GM12878 (cell line): ENCODE measurements around the gene TBC1D23. TPM values are rescaled to one million over a fixed set of nuclear protein-coding genes. Genes with fewer than 3 reads are reported as not detected.
A peak's percentile ranks its signal among the peaks of the same experiment; 100 is the strongest.

Experiments
- ATAC-seq: fragments of 200-7000 bp; cut with Tn5 transposase; 3 replicates; pipeline ENCODE4 v1.9.1; 2020; ENCODE audit warnings: mild to moderate bottlenecking, moderate library complexity
- BruUV-seq: library from RNA; stranded (reverse); fragments of 400-500 nt; replicated peaks from 2 replicates; lab custom pipeline; 2021; lab: Mats Ljungman, UMichigan
- CTCF ChIA-PET: fragments of 300-600 bp; sonication (Branson Sonifier 250); formaldehyde crosslinking; extraction: SDS; loops from one replicate; lab custom pipeline; 2021; ENCODE audit warnings: inconsistent platforms; lab: Yijun Ruan, JAX
- POLR2A ChIA-PET: fragments of 350-600 bp; formaldehyde crosslinking; extraction: SDS; loops from one replicate; lab custom pipeline; 2021; ENCODE audit warnings: inconsistent platforms; lab: Charles Lee
- RAD21 ChIA-PET: fragments of 300-600 bp; sonication (Branson Sonifier 250); formaldehyde crosslinking; loops from one replicate; lab custom pipeline; 2023; ENCODE audit warnings: antibody characterized with exemption; ENCODE audit not compliant: unreplicated experiment; lab: Charles Lee
- SMC1A ChIA-PET: fragments of 300-600 bp; sonication (Branson Sonifier 250); formaldehyde crosslinking; loops from one replicate; lab custom pipeline; 2023; ENCODE audit not compliant: unreplicated experiment, uncharacterized antibody; lab: Charles Lee
- DNase-seq: peaks from one replicate; pipeline ENCODE4 v3.0.0-alpha.2; 2011; ENCODE audit warnings: low read depth, low spot score
- FAIRE-seq: peaks from 3 replicates; lab custom pipeline; 2011; peaks lifted over from hg19 to GRCh38; lab: Jason Lieb, UNC
- H2AFZ ChIP-seq: 2 replicates; pipeline ENCODE4 v1.6.0; 2011; ENCODE audit warnings: low read depth, low read length, control low read depth; ENCODE audit not compliant: control insufficient read depth
- H3K27ac ChIP-seq: 2 replicates; pipeline ENCODE4 v1.5.1; 2011; ENCODE audit warnings: control low read depth; ENCODE audit not compliant: control insufficient read depth, insufficient read depth
- H3K27me3 ChIP-seq, 2 experiments: replicated peaks in 1 of 2; 2 replicates each; pipeline versions ENCODE4 v1.6.0 to v1.6.1; 2011; ENCODE audit warnings: low read length in 1 of 2; ENCODE audit not compliant: control insufficient read depth in 2 of 2, insufficient read depth in 2 of 2
- H3K36me3 ChIP-seq, 2 experiments: 2 replicates each; pipeline ENCODE4 v1.5.1; 2011; ENCODE audit warnings: low read length in 1 of 2; ENCODE audit not compliant: control insufficient read depth in 2 of 2, insufficient read depth in 2 of 2
- H3K4me1 ChIP-seq: 2 replicates; pipeline ENCODE4 v1.6.1; 2011; ENCODE audit warnings: mild to moderate bottlenecking, low read length, moderate library complexity, mixed read lengths; ENCODE audit not compliant: control insufficient read depth, insufficient read depth
- H3K4me2 ChIP-seq: 2 replicates; pipeline ENCODE4 v1.6.0; 2011; ENCODE audit warnings: control low read depth; ENCODE audit not compliant: control insufficient read depth, insufficient read depth
- H3K4me3 ChIP-seq: fragments of 200-600 bp; sonication (generic); 2 replicates; pipeline ENCODE4 v1.5.1; 2016
- H3K79me2 ChIP-seq: 2 replicates; pipeline ENCODE4 v1.6.0; 2011; ENCODE audit warnings: low read length; ENCODE audit not compliant: control insufficient read depth, insufficient read depth
- H3K9ac ChIP-seq: 2 replicates; pipeline ENCODE4 v1.8.0; 2011; ENCODE audit warnings: low read length, control low read depth, mixed read lengths; ENCODE audit not compliant: control insufficient read depth, insufficient read depth
- H3K9me3 ChIP-seq: replicated peaks from 3 replicates; pipeline ENCODE4 v1.5.1; 2011; ENCODE audit warnings: mild to moderate bottlenecking, low read length; ENCODE audit not compliant: control insufficient read depth, insufficient read depth
- H4K20me1 ChIP-seq: 2 replicates; pipeline ENCODE4 v1.6.0; 2011; ENCODE audit not compliant: control insufficient read depth, insufficient read depth
- CHD2 ChIP-seq: IDR thresholded peaks from 2 replicates; pipeline ENCODE4 v1.6.1; 2011; ENCODE audit warnings: low read depth, low read length, improper control_type of control experiment, borderline replicate concordance
- IKZF2 ChIP-seq, 2 experiments: fragments of 450-650 bp; IDR thresholded peaks; 2 replicates each; pipeline ENCODE4 v1.6.1; 2017; ENCODE audit warnings: mild to moderate bottlenecking in 2 of 2, moderate library complexity in 2 of 2
- MXI1 ChIP-seq: fragments of 150-350 bp; IDR thresholded peaks from 2 replicates; pipeline ENCODE4 v1.6.1; 2011; ENCODE audit warnings: low read depth, mild to moderate bottlenecking, inconsistent platforms, low read length, improper control_type of control experiment
- NFYB ChIP-seq: IDR thresholded peaks from 2 replicates; pipeline ENCODE4 v1.6.1; 2011; ENCODE audit warnings: low read depth, mild to moderate bottlenecking, low read length, improper control_type of control experiment, moderate library complexity; ENCODE audit not compliant: insufficient read depth
- SPI1 ChIP-seq: IDR thresholded peaks from 2 replicates; pipeline ENCODE4 v1.6.1; 2011; ENCODE audit warnings: low read depth, mild to moderate bottlenecking, low read length, moderate library complexity, borderline replicate concordance; ENCODE audit not compliant: insufficient read depth
- WGBS: methylation state at CpG from one replicate; pipeline ENCODE4 v1.1.6; 2016; ENCODE audit warnings: low lambda C conversion rate; ENCODE audit not compliant: insufficient replicate concordance, insufficient coverage; ENCODE audit errors: missing lambda C conversion rate; 5-methylcytosine and 5-hydroxymethylcytosine counted together
- in situ Hi-C: fragments of 300-500 bp; cut with MboI; formaldehyde crosslinking; loops from 9 replicates; pipeline ENCODE4 v1.14.3; 2018; ENCODE audit warnings: mixed read lengths
- intact Hi-C: fragments of 100-400 bp; cut with micrococcal nuclease; formaldehyde crosslinking; loops from one replicate; pipeline ENCODE4 v1.14.2; 2022; ENCODE audit not compliant: unreplicated experiment
- polyA plus RNA-seq, 11 experiments: library from polyadenylated mRNA; depleted of rRNA in 4 of 11; unstranded in 6 of 11; stranded (reverse) in 5 of 11; fragments of >200 nt; fragmentation: Nextera tagmentation in 4 of 11; fragmentation: Illumina TruSeq in 1 of 11; extraction: Ambion mirVana in 4 of 11; extraction: Trizol in 1 of 11; gene quantifications; 1 replicate in 1 of 11; 2 replicates in 10 of 11; pipeline versions ENCODE4 v1.2.1 to v1.2.3, GENCODE V29; 2011 to 2016; ENCODE audit warnings: inconsistent platforms in 2 of 11, missing spikeins in 2 of 11, low read depth in 1 of 11
- total RNA-seq, 4 experiments: library from RNA; depleted of rRNA in 3 of 4; stranded (reverse); fragments of >200 nt in 3 of 4; fragmentation: Illumina TruSeq in 1 of 4; extraction: Trizol in 1 of 4; gene quantifications; 2 replicates each; pipeline versions ENCODE4 v1.2.1 to v1.2.3, GENCODE V29; 2013 to 2021
- TF ChIP-seq, protein P1 (sequence below): fragments of 450-650 bp; IDR thresholded peaks from 2 replicates; pipeline ENCODE4 v1.6.1; 2016; ENCODE audit warnings: mild to moderate bottlenecking
- TF ChIP-seq, protein P2 (sequence below): IDR thresholded peaks from 2 replicates; pipeline ENCODE4 v1.6.1; 2011; ENCODE audit warnings: borderline replicate concordance, low read depth, mild to moderate bottlenecking, moderate library complexity, low read length; ENCODE audit not compliant: insufficient read depth, poor library complexity, severe bottlenecking
- TF ChIP-seq, protein P3 (sequence below): IDR thresholded peaks from 2 replicates; pipeline ENCODE4 v1.6.1; 2011; ENCODE audit warnings: mild to moderate bottlenecking, low read depth, low read length, moderate library complexity; ENCODE audit not compliant: insufficient replicate concordance
- TF ChIP-seq, protein P4 (sequence below): fragments of 450-650 bp; IDR thresholded peaks from 2 replicates; pipeline ENCODE4 v1.6.1; 2014; ENCODE audit warnings: mild to moderate bottlenecking
- TF ChIP-seq, protein P5 (sequence below): fragments of 450-650 bp; IDR thresholded peaks from 2 replicates; pipeline ENCODE4 v1.6.1; 2018; ENCODE audit warnings: borderline replicate concordance, mild to moderate bottlenecking; ENCODE audit not compliant: partially characterized antibody
- TF ChIP-seq, protein P6 (sequence below): IDR thresholded peaks from 2 replicates; pipeline ENCODE4 v1.6.1; 2012; ENCODE audit warnings: low read depth, low read length, improper control_type of control experiment

Gene TBC1D23
- total and polyA plus RNA-seq, 10 of the 15 experiments (the other 5 are each of a cell fraction or from before 2014, with no cell fraction given), result 8.2 to 23.2 (median 16.6) TPM

DNA sequence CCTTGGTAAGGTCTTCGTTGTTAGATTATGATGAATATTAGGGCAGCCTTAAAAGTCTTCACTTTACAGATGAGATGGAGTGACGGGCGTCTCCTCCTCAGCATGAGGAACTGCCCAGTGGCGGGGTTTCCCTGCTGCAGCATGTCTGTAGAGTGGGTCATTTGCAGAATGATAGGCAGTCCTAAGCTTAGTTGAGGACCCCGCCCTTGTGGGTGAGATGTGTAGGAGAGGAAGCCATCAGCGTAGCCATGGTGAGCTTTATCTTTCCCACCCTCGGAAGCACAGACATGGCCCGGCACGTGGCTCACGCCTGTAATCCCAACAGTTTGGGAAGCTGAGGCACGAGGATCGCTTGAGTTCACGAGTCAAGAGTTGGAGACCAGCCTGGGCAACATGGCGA is 74.6 kb downstream of the TBC1D23 start:
- Histone ChIP-seq H3K9me3 (no peaks in the 10 kb centered on the region), H3K4me1 (peaks cover 8% of the 10 kb centered on the region), H3K79me2 (peaks cover 15% of the 10 kb centered on the region), H2AFZ (peak overlapping the region; percentile 99), H3K36me3 (peaks cover 0 to 5% of the 10 kb centered on the region in 2 experiments; a peak in 1 of 4 replicates), H3K27me3 (no peaks in the 10 kb centered on the region), H3K27ac (peak overlapping the region; percentile 80; the same call in 1 of the 2 replicates), H3K4me3 (peak overlapping the region; percentile 91), H4K20me1 (no peaks in the 10 kb centered on the region), H3K4me2 (peak overlapping the region; percentile 64)
- CTCF ChIA-PET, result interaction anchor here (0.9 to 2.0 kb wide), 8 partner anchors 11 to 527 kb away, joined by 3 to 10 read pairs (median 4); partner anchors contain the start of gene LNP1
- FAIRE-seq (peak; percentile 13), DNase-seq (no peak), ATAC-seq (peak; percentile 82)
- 41% methylated on average over 14 of the region's 14 CpGs for WGBS
- intact Hi-C loops, result no loop called here
- SMC1A ChIA-PET, result interaction anchor here (0.6 to 5.1 kb wide), 11 partner anchors 8 to 491 kb away, joined by 3 to 26 read pairs (median 3); partner anchors contain the start of genes LNP1 and TOMM70
- POLR2A ChIA-PET, result interaction anchor here (0.8 to 2.2 kb wide), 3 partner anchors 19 to 66 kb away, joined by 3 to 12 read pairs (median 3); partner anchors contain the start of genes LNP1 and TOMM70
- RAD21 ChIA-PET, result interaction anchor here (1.5 kb wide), 1 partner anchor 19 kb away, joined by 10 read pairs; no protein-coding TSS in a partner anchor
- no TSS peak for BruUV-seq
- TF ChIP-seq, protein P1, sequence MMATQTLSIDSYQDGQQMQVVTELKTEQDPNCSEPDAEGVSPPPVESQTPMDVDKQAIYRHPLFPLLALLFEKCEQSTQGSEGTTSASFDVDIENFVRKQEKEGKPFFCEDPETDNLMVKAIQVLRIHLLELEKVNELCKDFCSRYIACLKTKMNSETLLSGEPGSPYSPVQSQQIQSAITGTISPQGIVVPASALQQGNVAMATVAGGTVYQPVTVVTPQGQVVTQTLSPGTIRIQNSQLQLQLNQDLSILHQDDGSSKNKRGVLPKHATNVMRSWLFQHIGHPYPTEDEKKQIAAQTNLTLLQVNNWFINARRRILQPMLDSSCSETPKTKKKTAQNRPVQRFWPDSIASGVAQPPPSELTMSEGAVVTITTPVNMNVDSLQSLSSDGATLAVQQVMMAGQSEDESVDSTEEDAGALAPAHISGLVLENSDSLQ, result peak; percentile 88
- TF ChIP-seq, protein P2, sequence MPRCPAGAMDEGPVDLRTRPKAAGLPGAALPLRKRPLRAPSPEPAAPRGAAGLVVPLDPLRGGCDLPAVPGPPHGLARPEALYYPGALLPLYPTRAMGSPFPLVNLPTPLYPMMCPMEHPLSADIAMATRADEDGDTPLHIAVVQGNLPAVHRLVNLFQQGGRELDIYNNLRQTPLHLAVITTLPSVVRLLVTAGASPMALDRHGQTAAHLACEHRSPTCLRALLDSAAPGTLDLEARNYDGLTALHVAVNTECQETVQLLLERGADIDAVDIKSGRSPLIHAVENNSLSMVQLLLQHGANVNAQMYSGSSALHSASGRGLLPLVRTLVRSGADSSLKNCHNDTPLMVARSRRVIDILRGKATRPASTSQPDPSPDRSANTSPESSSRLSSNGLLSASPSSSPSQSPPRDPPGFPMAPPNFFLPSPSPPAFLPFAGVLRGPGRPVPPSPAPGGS, result no peak
- TF ChIP-seq CHD2 (no peak), MXI1 (peak; percentile 55; the same call in 1 of the 2 replicates), IKZF2 (IDR thresholded peaks at IDR 0.05) (0 out of 4 replicates have a peak, but pooled peaks of 1 of the 2 experiments have one; percentile 11), NFYB (no peak), SPI1 (peak; percentile 74)
- TF ChIP-seq, protein P3, sequence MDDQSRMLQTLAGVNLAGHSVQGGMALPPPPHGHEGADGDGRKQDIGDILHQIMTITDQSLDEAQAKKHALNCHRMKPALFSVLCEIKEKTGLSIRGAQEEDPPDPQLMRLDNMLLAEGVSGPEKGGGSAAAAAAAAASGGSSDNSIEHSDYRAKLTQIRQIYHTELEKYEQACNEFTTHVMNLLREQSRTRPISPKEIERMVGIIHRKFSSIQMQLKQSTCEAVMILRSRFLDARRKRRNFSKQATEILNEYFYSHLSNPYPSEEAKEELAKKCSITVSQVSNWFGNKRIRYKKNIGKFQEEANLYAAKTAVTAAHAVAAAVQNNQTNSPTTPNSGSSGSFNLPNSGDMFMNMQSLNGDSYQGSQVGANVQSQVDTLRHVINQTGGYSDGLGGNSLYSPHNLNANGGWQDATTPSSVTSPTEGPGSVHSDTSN, result peak; percentile 37
- TF ChIP-seq, protein P4, sequence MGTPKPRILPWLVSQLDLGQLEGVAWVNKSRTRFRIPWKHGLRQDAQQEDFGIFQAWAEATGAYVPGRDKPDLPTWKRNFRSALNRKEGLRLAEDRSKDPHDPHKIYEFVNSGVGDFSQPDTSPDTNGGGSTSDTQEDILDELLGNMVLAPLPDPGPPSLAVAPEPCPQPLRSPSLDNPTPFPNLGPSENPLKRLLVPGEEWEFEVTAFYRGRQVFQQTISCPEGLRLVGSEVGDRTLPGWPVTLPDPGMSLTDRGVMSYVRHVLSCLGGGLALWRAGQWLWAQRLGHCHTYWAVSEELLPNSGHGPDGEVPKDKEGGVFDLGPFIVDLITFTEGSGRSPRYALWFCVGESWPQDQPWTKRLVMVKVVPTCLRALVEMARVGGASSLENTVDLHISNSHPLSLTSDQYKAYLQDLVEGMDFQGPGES, result no peak
- TF ChIP-seq, protein P5, sequence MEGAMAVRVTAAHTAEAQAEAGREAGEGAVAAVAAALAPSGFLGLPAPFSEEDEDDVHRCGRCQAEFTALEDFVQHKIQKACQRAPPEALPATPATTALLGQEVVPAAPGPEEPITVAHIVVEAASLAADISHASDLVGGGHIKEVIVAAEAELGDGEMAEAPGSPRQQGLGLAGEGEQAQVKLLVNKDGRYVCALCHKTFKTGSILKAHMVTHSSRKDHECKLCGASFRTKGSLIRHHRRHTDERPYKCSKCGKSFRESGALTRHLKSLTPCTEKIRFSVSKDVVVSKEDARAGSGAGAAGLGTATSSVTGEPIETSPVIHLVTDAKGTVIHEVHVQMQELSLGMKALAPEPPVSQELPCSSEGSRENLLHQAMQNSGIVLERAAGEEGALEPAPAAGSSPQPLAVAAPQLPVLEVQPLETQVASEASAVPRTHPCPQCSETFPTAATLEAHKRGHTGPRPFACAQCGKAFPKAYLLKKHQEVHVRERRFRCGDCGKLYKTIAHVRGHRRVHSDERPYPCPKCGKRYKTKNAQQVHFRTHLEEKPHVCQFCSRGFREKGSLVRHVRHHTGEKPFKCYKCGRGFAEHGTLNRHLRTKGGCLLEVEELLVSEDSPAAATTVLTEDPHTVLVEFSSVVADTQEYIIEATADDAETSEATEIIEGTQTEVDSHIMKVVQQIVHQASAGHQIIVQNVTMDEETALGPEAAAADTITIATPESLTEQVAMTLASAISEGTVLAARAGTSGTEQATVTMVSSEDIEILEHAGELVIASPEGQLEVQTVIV, result no peak
- TF ChIP-seq, protein P6, sequence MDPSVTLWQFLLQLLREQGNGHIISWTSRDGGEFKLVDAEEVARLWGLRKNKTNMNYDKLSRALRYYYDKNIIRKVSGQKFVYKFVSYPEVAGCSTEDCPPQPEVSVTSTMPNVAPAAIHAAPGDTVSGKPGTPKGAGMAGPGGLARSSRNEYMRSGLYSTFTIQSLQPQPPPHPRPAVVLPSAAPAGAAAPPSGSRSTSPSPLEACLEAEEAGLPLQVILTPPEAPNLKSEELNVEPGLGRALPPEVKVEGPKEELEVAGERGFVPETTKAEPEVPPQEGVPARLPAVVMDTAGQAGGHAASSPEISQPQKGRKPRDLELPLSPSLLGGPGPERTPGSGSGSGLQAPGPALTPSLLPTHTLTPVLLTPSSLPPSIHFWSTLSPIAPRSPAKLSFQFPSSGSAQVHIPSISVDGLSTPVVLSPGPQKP, result no peak
- TF ChIP-seq, all 136 proteins: peak for 5
- in situ Hi-C loops, result no loop called here
- peak overlapping the region; percentile 88 for H3K9ac ChIP-seq
